GM18520 (cell line): Measurements from ENCODE around the gene HIP1R.
"Not testable (repeated sequence)": the region's sequence is repeated elsewhere in the genome, so short reads cannot be mapped to it uniquely, and the experiment has no call there.

Experiments
- ATAC-seq: cut with Tn5 transposase; IDR thresholded peaks from one replicate; pipeline ENCODE4 v1.9.1; 2021; ENCODE audit not compliant: unreplicated experiment

Gene HIP1R

DNA sequence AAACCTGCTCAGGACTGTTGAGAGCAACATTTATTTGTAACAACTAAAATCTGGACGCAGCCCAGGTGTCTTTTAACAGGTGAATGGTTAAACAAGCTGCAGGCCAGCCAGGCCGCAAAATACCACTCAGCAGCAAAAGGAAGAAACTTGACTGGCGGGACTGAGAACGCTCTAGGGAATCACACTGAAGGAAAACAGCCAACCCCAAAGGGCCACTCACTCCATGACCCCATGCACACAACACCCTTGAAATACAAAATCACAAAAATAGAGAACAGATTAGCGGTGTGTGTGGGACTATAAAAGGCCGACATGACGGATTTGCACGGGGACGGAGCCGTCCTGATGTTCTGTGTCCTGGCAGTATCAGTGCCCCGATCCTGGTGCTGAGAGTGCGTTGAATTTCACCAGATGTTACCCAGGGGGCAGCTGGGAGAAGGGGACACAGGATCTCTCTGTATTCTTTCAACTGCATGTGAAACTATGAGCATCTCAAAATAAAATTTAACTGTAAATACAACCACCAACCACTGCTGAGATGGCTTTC lies 37.6 kb downstream of the HIP1R start:
- no peak for ATAC-seq

DNA sequence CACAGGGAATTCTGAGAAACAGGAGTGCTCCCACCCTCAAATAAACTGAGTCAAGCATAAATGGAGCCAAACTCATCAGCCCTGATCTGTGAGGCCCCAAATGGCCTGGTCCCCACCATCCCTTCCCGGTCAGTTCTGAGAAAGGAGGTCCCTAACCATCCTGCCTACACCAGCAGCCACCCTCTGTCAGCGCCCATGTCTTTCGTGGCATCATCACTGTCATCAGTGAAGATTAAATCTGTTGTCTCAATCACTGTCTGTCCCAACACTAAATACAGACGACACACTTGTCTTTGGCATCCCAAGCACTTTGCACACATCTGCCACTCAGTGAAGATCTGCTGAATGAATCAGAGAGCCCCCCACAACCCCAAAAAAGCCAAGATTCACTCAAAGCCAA lies 38.3 kb downstream of the HIP1R start:
- ATAC-seq = no peak

DNA sequence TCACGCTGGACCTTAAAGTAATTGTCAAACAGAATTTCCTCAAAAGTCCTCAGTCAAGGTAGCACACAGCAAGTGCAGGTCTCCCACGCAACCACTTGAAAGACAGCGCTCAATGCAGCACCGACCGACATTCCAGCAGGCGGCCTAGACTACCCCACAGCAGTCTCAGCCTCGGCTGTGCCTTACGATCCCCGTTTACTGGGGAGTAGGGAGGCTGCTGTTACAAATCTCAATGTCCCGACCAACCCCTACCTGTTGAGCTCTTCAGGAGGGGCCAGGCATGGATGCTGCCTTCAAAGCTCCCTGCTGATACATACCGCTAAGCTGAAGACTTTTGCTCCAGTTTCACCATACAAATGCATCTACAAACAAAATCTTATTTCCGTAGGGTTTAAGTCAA lies 38.8 kb downstream of the HIP1R start:
- ATAC-seq = no peak

DNA sequence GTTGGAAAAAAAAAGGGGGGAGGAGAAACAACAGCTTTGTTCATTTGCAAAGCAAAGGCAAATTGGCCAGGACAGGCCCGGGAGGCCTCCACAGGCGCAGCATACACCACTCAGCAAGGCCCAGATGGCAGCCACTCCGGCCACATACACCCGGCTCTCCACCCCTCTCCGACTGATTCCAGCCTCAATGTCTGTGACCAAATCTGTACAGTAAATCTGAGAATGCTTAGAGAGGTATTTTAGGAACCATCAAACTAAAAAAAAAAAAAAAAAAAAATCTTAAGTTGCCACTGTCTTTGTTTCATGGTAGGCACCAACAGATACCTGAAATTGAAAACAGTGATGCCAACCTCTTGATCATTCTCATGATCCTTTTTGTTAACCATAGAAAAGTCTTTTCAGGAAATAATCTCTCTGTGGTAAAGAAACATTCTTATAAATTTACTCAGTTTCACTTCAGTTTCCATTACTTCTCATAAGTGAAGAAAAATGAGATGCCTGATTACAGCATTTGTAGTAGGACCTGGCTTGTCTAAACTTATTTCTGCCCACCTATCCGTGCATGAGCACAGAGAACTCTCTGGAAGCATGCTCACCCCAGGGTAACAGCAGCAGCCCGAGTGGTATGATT lies 40.4 kb downstream of the HIP1R start:
- no peak for ATAC-seq

DNA sequence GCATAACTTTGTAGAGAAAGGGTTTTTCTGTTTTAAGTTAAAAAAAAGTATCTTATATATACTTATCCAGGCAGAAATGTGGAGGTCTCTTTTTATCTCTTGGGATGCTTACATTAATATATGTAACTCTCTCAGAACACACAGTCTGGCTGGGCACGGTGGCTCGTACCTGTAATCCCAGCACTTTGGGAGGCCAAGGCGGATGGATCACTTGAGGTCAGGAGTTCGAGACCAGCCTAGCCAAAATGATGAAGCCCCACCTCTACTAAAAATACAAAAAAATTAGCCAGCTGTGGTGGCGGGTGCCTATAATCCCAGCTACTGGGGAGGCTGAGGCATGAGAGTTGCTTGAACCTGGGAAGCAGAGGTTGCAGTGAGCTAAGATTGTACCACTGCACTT lies 41.0 kb downstream of the HIP1R start:
- ATAC-seq = not testable (repeated sequence)

DNA sequence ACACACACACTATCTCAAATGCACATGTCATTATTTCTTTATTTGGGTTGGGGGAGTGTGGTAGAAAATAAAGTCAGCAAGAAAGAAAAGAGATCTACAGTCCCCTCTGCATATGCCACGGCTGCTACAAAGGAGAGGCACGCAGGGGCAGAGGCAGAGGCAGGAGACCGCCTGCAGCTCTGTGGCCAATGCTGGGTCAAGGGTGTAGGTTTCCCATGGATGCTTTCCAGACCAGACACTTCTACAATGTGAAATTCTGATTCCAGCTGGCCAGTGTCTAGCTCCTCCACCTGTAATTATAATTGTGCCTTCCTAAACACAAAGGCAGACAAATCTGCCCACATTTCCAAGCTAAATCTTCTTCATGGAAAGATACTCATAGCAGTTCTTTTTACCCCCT lies 41.5 kb downstream of the HIP1R start:
- no peak for ATAC-seq

DNA sequence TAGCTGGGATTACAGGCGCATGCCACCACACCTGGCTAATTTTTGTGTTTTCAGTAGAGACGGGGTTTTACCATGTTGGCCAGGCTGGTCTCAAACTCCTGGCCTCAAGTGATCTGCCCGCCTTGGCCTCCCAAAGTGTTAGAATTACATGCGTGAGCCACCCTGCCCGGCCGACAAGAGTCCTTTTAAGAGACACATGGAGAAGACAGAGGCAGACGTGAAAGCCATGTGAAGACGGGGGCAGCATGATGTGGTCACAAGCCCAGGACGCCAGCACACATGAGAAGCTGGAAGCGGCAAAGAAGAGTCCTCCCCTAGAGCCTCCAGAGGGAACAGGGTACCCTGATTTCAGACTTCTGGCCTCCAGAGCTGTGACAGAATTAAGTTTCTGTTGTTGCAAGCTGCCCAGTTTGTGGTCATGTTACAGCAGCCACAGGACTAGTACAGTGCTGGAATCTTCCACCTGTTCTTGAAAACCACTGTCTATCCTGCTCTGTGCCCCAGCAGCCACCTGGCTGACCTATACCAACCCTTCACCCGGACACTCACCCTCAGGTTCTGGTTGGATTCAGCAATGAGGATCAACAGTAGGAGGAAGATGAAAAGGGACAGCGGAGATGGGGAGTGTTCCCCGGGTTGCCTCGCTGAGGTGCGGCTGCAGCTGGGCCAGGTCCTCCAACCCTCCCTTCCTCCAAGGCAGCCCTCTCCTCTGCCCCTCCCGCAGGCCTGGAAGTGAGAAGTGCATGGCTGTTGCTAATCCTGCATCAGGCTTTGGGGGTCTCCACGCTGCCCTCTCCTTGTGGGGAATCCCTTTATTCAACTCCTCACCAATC lies 43.7 kb downstream of the HIP1R start:
- no peak for ATAC-seq

DNA sequence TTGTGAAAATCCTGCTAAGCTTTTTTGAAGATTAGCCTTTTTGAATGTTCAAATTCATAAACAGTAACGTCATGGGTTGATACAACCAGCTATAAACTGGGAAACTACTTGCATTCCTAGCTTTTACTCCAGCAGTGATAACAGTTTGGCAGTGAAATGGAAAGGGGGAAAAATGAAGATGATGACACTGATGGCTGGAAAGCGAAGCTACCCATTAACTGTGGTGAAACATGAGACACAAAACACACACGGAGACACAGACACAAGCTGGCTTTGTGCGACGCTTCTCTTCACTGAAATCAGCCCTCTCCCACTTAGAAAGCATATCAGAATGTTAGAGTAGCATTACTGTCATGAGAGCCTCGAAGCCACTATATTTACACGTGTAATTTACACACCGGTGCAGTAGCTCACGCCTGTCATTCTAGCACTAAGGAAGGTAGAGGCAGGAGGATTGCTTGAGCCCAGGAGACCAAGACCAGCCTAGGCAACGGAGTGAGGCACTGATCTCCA lies 45.0 kb downstream of the HIP1R start:
- no peak for ATAC-seq

DNA sequence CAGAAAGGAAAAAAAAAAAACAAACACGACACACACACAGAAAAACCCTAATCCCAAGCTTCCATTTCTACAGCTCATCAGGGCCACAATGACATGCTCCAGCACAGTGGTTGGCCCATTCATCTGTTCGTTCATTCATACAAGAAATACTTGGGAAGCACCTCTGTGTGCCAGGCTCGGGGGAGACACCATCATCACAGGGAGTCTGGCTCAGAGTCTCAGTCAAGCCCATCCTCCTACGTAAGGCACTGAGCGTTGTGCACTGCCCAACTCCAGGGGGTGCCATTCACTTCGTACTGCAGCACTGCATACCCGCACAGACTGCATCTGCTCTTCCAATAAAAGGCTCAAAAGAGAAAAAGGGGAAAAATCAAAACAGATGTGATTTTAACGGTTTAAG lies 45.4 kb downstream of the HIP1R start:
- no peak for ATAC-seq

DNA sequence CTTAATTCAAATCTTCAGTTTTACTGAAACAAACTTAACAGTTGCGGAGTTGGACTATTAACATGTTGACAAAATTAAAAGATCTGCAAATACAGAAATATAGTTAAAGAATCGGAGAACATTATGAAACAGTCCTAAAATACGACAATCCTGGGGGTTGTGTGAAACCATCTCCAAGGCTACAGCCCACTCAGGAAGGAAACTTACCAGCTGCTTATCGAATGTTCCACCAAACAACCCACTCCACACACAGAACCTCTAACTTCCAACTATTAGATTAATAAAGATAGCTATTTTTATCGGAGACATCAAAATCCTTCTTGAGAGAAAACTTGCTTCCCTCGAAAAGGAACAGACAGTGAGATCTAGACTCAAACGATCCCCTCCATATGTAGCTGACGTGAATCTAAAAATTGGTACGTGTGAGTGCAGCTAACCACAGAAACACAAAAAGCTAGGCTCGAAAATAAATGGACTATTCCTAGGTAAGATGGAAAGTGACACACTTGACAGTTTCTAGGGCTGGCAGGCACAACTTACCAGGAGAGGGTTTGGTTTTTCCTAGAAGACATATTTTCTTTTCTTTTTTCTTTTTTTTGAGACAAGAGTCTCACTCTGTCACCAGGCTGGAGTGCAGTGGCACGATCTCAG lies 47.8 kb downstream of the HIP1R start:
- no peak for ATAC-seq

DNA sequence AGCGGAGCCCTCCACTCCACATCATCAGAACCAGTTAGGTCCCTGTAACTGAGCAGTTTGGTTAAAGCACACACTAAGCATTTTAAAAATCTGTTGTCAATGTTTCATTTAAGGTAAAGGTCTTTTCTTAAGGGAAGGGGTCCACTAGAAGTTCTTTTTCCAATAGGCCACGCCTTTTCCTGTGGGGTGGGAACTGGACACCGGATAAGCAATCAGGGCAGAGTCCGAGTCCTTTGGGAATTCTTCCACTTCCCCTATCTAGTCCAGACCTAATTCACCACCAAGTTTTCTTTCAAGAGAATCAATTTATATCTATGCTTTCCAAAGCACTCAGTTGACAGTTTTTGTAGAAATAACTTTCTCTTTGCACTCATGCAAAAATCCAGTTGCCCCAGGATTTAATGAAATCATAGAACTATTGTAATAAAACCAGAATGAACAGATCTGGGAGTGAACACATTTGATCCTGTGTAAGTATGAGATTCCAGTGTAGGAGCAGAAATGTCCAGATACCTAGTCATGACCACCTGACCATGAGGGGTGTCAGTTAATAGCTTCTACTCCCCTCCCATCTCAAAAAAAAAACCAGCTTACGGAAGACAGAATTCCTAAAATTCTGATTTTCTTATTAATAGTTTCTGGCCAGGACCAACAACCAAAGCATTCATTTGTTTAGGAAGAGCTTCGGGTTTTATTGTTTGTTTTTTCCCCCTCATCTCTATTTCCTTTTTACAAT lies 49.0 kb downstream of the HIP1R start:
- no peak for ATAC-seq

DNA sequence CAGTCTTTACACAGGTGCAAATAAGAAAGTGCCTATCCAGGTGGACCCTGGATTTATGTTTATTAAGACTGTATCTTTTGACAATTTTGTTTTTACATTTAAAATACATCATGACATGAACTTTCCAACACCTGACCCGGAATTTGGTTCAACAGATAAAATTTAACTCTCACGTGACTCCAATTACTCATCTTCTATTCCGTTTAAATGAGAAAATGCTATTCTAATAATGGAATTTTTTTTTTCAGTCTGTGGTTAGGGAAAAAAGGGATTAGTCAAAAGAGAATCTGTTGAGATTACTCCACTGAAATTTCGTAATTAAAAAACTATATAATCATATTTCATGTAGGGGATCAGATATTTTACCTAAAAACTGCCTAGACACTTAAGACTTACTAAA lies 49.6 kb downstream of the HIP1R start:
- ATAC-seq = no peak

DNA sequence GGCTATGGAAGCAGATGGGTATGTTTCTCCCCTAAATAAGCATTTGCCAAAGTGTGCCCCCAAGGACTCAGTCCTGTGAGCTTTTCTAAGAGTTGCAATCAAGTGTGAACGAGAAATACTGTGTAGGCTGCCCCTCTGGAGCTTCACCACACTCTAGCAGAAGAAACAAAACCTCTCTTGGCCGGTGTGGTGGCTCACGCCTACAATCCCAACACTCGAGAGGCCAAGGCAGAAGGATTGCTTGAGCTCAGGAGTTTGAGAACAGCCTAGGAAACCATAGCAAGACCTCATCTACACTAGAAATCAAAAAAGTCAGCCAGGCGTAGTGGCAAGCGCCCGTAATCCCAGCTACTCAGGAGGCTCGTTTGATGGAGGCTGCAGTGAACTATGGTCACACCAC lies 50.9 kb downstream of the HIP1R start:
- ATAC-seq = no peak

DNA sequence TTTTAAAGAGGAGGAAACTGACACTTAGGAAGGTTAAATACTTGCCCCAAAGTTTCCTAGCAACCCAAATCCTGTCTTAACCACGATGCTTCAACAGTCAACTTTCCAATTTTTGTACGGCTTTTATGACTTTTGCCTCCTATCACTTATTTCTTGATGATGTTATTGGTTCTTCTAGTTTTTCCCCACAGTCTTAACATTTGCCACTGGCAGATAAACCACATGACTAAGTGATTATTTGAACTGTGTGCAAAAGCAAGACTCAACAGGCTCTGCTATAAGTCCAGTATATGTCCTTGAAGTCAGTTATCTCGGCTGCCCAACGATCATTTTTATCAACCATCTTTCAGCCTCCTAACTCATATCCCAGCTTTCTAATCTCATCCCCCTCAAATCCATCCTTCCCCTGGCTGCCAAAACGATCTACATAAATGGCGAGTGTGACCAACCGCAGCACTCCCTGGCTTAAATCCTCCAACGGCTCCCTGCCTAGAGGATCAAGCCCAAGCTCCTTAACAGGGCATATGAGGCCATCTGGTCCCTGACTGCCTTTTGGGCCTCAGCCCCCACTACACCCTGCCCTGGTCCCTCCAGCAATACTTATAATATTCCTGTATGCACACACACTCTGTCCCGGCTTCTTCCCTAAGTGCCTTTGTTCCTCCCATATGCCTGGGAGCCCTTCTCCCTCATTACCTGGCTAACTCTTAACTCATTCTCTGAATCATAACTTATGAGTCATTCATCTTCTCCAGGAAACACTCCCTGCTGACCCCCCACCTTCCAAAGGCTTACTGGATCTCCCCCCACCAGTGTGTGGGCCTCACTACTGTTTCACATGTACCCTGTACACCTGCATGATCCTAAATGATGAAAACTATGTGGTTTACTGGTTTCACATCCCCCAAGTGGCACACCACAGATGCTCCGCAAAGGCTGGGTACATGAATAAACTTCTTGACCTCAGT lies 51.9 kb downstream of the HIP1R start:
- peak; percentile 81 for ATAC-seq

DNA sequence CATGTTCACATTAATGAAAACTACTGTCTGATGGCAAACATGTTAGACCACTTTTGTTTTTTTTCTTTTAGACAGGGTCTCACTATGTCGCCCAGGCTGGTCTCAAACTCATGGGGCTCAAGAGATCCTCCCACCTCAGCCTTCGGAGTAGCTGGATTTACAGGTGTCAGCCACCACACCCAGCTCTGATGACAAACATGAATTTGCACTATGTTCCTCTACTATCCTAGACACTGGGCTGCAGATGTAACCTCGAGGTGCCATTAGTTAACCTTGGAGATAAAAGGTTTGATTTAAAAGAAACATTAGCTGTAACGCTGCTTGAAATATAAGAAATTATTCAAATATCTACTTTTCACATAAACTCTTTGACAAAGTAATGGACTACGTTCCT lies 52.6 kb downstream of the HIP1R start:
- peak; percentile 14 for ATAC-seq

DNA sequence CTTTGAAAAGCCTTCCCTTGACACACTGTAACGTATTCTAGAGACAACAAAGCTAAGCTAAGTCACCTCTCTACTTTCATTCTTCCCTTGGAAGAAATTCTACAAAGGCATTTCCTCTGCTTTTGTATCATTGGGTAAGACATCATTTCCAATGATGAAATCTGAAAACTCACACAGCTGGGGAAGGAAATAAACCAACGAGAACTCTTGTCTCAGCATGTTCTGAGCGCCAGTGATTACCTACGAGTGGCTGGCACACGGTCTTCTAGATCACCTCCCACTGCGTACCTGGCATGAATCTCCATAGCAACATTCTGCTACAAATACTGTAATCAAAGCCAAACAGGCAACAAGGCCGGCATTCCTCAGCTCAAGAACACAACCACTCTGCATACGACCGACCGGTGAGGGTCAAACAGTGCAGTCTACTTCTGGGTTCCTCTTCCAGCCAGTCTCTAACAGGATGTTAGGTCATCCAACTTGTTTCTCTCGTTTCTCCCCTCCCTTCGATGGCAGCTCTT lies 53.0 kb downstream of the HIP1R start:
- ATAC-seq = no peak

DNA sequence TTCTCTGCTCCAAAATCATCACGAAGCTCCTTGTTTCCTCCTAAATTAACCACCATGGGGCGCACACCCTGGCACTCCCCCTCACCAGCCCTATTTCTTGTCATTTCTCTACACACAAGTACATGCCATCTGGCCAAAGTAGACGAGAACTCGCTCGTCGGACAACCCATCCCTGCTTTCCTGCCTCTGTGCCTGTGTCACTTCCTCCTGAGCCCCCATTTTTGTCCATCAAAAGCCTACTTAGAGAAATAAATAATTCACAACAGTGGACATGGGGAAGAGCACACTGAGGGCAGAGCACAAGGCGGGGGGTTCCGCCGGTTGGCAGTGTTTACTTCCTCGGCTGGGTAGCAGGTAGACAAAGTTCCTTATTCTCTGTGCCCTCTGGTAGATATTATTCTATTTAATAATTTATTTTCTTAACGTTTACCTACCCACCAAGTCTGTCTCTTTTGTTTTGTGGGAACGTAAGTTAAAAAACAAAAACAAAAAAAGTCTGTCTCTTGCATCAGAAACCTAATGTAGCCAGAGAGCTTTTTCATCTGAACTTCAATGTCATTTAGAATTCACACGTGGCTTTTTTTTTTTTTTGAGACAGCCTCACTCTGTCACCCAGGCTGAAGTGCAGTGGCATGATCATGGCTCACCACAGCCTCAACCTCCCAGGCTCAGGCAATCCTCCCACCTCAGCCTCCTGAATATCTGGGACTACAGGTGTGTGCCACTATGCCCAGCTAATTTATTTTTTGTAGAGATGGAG lies 54.7 kb downstream of the HIP1R start:
- no peak for ATAC-seq

DNA sequence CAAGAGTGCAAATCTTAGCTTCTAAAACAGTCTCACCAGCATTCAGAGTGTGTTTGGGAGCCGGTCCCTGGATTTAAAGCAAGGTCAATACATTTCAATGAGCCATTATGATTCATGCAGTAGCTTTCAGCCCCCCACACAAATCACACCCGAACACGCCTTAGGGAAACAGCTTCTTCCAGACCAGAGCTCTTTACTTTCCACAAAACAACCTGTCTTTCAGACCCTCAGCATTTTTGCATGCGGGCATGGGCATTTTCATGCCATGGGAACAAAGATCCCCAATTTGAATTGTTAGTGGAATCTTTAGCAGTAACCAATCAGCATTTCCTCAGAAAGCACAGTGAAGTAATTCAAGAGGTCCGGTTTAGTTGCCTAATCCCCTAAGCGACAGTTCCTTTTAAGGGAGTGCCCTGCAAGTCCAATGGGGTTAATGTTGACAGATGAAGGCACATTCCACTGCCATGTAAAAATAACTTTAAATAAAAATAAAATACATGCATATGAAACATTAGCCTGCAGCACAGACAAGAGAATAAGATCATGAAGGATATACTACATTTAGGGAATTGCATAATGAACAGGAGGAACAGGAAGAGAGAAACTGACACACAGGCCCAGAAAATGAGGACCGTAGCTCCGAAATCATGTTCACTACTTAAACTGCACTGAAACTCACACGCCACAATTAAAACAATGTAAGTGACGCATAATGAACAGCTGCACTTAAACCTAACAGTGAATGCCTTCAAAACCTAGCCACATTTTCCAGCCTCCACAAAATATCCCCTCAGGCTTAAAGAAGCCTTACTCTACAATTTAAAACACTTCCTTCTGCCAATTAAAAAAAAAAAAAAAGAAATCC lies 56.6 kb downstream of the HIP1R start:
- no peak for ATAC-seq
